ENCODE results near the gene KCNJ8. TPM values are rescaled to one million over a fixed set of nuclear protein-coding genes. Genes with fewer than 3 reads are reported as not detected.
"Not testable (repeated sequence)": the region's sequence is repeated elsewhere in the genome, so short reads cannot be mapped to it uniquely, and the experiment has no call there.

Gene KCNJ8
- total and polyA plus RNA-seq, 12 donors, result 13.8 to 128 (median 54.8) TPM

- ATAC-seq (peak in 5 of 8 donors; percentile 51 to 93 (median 57)), DNase-seq (no peak)
- H3K27me3 ChIP-seq, result no peaks in the 10 kb centered on the region
- peaks cover 0 to 25% (median 4%) of the 10 kb centered on the region in 9 donors for H3K4me1 ChIP-seq
- TF ChIP-seq CTCF (IDR thresholded peaks at IDR 0.05), result no peak
- H3K36me3 ChIP-seq, result peaks cover 0 to 66% (median 0%) of the 10 kb centered on the region in 9 donors
- H3K9me3 ChIP-seq, result peaks cover 0 to 4% (median 0%) of the 10 kb centered on the region in 11 donors
- H3K27ac ChIP-seq, result peak overlapping the region in 7 of 10 donors; percentile 13 to 50 (median 23)
- H3K4me3 ChIP-seq, result no peak overlapping the region
- WGBS, 2 donors, result 34 to 50% methylated on average over 3 of the region's 3 CpGs
- intact Hi-C loops (cut with DNase I), result loop anchor here in 2 of 10 donors (5.0 to 10.0 kb wide), 2 partner anchors 36 to 99 kb away; no protein-coding TSS in a partner anchor
Observed at GRCh38 chr12:21813751-21814150, 39.2 kb upstream of the KCNJ8 start.

GRCh38 chr12:21813125-21813524, 38.6 kb upstream of the KCNJ8 start:
- DNase-seq, result no peak
- no peaks in the 10 kb centered on the region for H3K27me3 ChIP-seq
- no peak for ATAC-seq
- peaks cover 0 to 20% (median 4%) of the 10 kb centered on the region in 9 donors for H3K4me1 ChIP-seq
- H3K4me3 ChIP-seq, result no peak overlapping the region
- H3K9me3 ChIP-seq, result peaks cover 0 to 4% (median 0%) of the 10 kb centered on the region in 11 donors
- H3K27ac ChIP-seq, result peak overlapping the region in 2 of 10 donors; percentile 15 to 50
- peaks cover 0 to 73% (median 0%) of the 10 kb centered on the region in 9 donors for H3K36me3 ChIP-seq
- intact Hi-C loops (cut with DNase I), result loop anchor here in 2 of 10 donors (5.0 to 10.0 kb wide), 2 partner anchors 36 to 98 kb away; no protein-coding TSS in a partner anchor
- TF ChIP-seq CTCF (IDR thresholded peaks at IDR 0.05), result no peak

GRCh38 chr12:21812340-21812739, 37.8 kb upstream of the KCNJ8 start:
- ATAC-seq, H3K27me3 ChIP-seq, H3K27ac ChIP-seq, H3K4me3 ChIP-seq, H3K9me3 ChIP-seq, DNase-seq: not testable (repeated sequence)
- peaks cover 0 to 77% (median 0%) of the 10 kb centered on the region in 9 donors for H3K36me3 ChIP-seq
- intact Hi-C loops (cut with DNase I), result loop anchor here in 2 of 10 donors (5.0 to 10.0 kb wide), 2 partner anchors 35 to 98 kb away; no protein-coding TSS in a partner anchor
- 85 to 89% methylated on average over 2 of the region's 2 CpGs for WGBS, 2 donors
- peaks cover 0 to 20% (median 4%) of the 10 kb centered on the region in 9 donors for H3K4me1 ChIP-seq

GRCh38 chr12:21809100-21809499, 34.6 kb upstream of the KCNJ8 start:
- peaks cover 0 to 11% (median 0%) of the 10 kb centered on the region in 9 donors for H3K4me1 ChIP-seq
- TF ChIP-seq CTCF (IDR thresholded peaks at IDR 0.05), result no peak

GRCh38 chr12:21806255-21806654, 31.7 kb upstream of the KCNJ8 start:
- Histone ChIP-seq H3K27me3 (no peaks in the 10 kb centered on the region), H3K36me3 (peaks cover 0 to 94% (median 7%) of the 10 kb centered on the region in 9 donors), H3K9me3 (peaks cover 0 to 4% (median 0%) of the 10 kb centered on the region in 11 donors), H3K4me1 (no peaks in the 10 kb centered on the region), H3K4me3 (no peak overlapping the region), H3K27ac (no peak overlapping the region)
- DNase-seq (no peak), ATAC-seq (no peak)
- intact Hi-C loops (cut with DNase I), result no loop called here
- TF ChIP-seq CTCF (IDR thresholded peaks at IDR 0.05), result no peak

More at GRCh38 chr12:21809100-21809499, 34.6 kb upstream of the KCNJ8 start:
- Histone ChIP-seq H3K27me3 (no peaks in the 10 kb centered on the region), H3K36me3 (peaks cover 0 to 86% (median 7%) of the 10 kb centered on the region in 9 donors), H3K9me3 (peaks cover 0 to 4% (median 0%) of the 10 kb centered on the region in 11 donors), H3K4me3 (no peak overlapping the region), H3K27ac (no peak overlapping the region)
- DNase-seq, result no peak
- no peak for ATAC-seq
- intact Hi-C loops (cut with DNase I), result no loop called here
